ENCODE measurements around the gene KISS1. TPM values are rescaled to one million over a fixed set of nuclear protein-coding genes. Genes with fewer than 3 reads are reported as not detected.

Gene KISS1
- total RNA-seq, 2 experiments from 2014 or later, result not detected

DNA sequence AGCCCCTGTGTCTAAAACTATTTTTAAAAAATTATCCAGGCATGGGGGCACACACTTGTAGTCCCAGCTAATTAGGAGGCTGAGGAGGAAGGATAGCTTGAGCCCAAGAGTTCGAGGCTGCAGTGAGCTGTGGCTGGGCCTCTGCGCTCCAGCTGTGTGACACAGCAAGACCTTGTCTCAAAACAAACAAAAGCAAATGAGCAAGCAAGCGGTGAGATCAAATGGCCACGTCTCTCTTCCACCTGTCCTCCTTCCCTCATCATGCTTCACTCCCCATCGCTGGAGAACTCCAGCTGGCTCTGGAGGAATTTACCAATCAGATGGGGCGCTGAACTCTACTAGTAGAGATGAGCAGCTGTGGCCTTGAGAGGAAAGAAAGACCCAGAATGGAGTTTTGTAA lies 16.2 kb downstream of the KISS1 start:
- Histone ChIP-seq H2AFZ (ENCODE audit: low read length) (no peak overlapping the region), H3K9me2 (ENCODE audit: insufficient read depth, low read length) (no peaks in the 10 kb centered on the region), H3K9me3 (ENCODE audit: low read length) (no peaks in the 10 kb centered on the region), H3K79me2 (ENCODE audit: insufficient read depth, low read depth, low read length) (no peaks in the 10 kb centered on the region), H3K27ac (ENCODE audit: low read depth, low read length, poor library complexity, severe bottlenecking) (no peak overlapping the region), H3K4me1 (ENCODE audit: insufficient read depth, low read length, poor library complexity, severe bottlenecking) (no peaks in the 10 kb centered on the region), H3K4me2 (ENCODE audit: low read length) (no peak overlapping the region), H3K36me3 (ENCODE audit: insufficient read depth, low read length) (no peaks in the 10 kb centered on the region), H4K20me1 (ENCODE audit: insufficient read depth, low read length) (no peaks in the 10 kb centered on the region), H3K4me3 (ENCODE audit: low read depth, low read length, poor library complexity, severe bottlenecking) (no peak overlapping the region)
- BruUV-seq (replicated peaks), result no TSS peak
- intact Hi-C loops (cut with micrococcal nuclease; ENCODE audit: unreplicated experiment), result no loop called here
- TF ChIP-seq, protein P1, sequence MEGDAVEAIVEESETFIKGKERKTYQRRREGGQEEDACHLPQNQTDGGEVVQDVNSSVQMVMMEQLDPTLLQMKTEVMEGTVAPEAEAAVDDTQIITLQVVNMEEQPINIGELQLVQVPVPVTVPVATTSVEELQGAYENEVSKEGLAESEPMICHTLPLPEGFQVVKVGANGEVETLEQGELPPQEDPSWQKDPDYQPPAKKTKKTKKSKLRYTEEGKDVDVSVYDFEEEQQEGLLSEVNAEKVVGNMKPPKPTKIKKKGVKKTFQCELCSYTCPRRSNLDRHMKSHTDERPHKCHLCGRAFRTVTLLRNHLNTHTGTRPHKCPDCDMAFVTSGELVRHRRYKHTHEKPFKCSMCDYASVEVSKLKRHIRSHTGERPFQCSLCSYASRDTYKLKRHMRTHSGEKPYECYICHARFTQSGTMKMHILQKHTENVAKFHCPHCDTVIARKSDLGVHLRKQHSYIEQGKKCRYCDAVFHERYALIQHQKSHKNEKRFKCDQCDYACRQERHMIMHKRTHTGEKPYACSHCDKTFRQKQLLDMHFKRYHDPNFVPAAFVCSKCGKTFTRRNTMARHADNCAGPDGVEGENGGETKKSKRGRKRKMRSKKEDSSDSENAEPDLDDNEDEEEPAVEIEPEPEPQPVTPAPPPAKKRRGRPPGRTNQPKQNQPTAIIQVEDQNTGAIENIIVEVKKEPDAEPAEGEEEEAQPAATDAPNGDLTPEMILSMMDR (conservative IDR thresholded peaks at IDR 0.05; ENCODE audit: low read length), result no peak
- TF ChIP-seq EZH2phosphoT487 (IDR thresholded peaks at IDR 0.05; ENCODE audit: borderline replicate concordance, low read depth, low read length), result no peak
- ChIA-PET POLR2A (interaction anchor here (0.5 kb wide), 1 partner anchor 1810 kb away, joined by 6 read pairs; no protein-coding TSS in a partner anchor), CTCF (ENCODE audit: unreplicated experiment) (no interaction called here)
- DNase-seq (ENCODE audit: low spot score), result no peak

DNA sequence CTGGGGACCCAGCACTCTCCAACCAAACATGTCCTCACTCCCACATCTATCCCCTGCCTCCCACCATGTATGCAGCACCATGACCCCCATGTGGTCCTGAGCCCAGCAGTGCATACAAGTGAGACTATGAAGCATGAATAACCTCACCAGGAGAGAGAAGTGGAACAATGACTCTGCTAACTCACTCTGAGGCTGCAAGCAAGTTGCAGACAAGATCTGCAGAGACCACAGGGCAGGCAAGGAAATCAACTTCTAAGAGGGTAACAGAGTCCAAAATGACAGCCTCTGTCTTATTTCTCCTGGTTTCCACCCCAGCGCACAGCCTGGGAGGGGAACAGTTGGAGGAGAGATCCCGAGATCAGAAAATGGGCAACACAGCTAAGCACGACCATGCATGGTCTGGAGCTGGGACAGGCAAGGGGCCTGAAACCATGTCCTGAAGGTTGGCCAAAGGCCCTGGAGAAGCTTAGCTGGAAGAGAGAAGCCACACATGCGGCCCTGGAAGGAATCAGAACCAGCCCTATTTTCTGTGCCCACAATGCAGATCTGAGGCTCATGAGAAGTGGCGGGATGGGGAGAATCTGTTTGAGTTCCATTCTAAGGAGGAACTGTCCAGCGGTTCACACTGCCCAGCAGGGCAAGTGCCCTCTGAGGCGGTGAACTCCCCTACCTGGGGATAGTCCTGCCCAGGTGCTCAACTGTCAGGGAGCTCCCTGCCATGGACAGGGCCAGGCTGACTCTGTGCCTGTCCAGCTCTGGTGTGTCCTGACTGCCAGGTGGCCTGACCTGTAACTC lies 17.6 kb downstream of the KISS1 start:
- no peaks in the 10 kb centered on the region for H3K36me3 ChIP-seq (ENCODE audit: insufficient read depth, low read length)
- intact Hi-C loops (cut with micrococcal nuclease; ENCODE audit: unreplicated experiment), result no loop called here
- no peaks in the 10 kb centered on the region for H3K9me2 ChIP-seq (ENCODE audit: insufficient read depth, low read length)
- no peaks in the 10 kb centered on the region for H4K20me1 ChIP-seq (ENCODE audit: insufficient read depth, low read length)
- no peaks in the 10 kb centered on the region for H3K9me3 ChIP-seq (ENCODE audit: low read length)
- H3K27ac ChIP-seq (ENCODE audit: low read depth, low read length, poor library complexity, severe bottlenecking), result no peak overlapping the region
- POLR2A ChIA-PET, result no interaction called here
- H3K4me3 ChIP-seq (ENCODE audit: low read depth, low read length, poor library complexity, severe bottlenecking), result no peak overlapping the region
- no peaks in the 10 kb centered on the region for H3K4me1 ChIP-seq (ENCODE audit: insufficient read depth, low read length, poor library complexity, severe bottlenecking)
- no peaks in the 10 kb centered on the region for H3K79me2 ChIP-seq (ENCODE audit: insufficient read depth, low read depth, low read length)
- CTCF ChIA-PET (ENCODE audit: unreplicated experiment), result no interaction called here
- DNase-seq (ENCODE audit: low spot score), result no peak
- TF ChIP-seq EZH2phosphoT487 (IDR thresholded peaks at IDR 0.05; ENCODE audit: borderline replicate concordance, low read depth, low read length), result no peak
- TF ChIP-seq, protein P1 (conservative IDR thresholded peaks at IDR 0.05; ENCODE audit: low read length), result no peak
- H3K4me2 ChIP-seq (ENCODE audit: low read length), result no peak overlapping the region
- H2AFZ ChIP-seq (ENCODE audit: low read length), result no peak overlapping the region
- no TSS peak for BruUV-seq (replicated peaks)

DNA sequence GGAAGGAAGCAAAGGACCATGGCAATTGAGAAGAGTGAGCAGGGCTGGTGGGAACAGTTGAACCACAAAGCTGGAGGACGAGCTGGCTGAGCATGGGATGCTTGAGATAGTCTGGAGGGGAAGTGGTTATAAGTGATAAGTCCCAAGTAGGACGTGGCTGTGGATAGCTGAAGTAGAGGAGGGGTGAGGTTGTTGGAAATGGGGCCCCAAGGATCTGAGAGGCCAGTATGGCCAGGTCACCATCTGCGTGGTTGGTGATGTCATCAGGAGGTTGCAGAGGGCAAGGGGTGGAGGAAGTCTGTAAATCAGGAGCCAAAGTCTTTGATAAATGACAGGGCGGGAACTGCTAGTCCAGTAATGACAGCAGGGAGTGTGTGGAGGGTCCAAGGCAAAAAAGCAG lies 19.2 kb downstream of the KISS1 start:
- Histone ChIP-seq H3K9me2 (ENCODE audit: insufficient read depth, low read length) (no peaks in the 10 kb centered on the region), H2AFZ (ENCODE audit: low read length) (no peak overlapping the region), H3K4me2 (ENCODE audit: low read length) (no peak overlapping the region), H3K4me1 (ENCODE audit: insufficient read depth, low read length, poor library complexity, severe bottlenecking) (no peaks in the 10 kb centered on the region), H3K27ac (ENCODE audit: low read depth, low read length, poor library complexity, severe bottlenecking) (no peak overlapping the region), H3K79me2 (ENCODE audit: insufficient read depth, low read depth, low read length) (no peaks in the 10 kb centered on the region), H3K4me3 (ENCODE audit: low read depth, low read length, poor library complexity, severe bottlenecking) (no peak overlapping the region), H3K9me3 (ENCODE audit: low read length) (no peaks in the 10 kb centered on the region), H3K36me3 (ENCODE audit: insufficient read depth, low read length) (no peaks in the 10 kb centered on the region), H4K20me1 (ENCODE audit: insufficient read depth, low read length) (no peaks in the 10 kb centered on the region)
- no TSS peak for BruUV-seq (replicated peaks)
- intact Hi-C loops (cut with micrococcal nuclease; ENCODE audit: unreplicated experiment), result no loop called here
- CTCF ChIA-PET (ENCODE audit: unreplicated experiment), result no interaction called here
- TF ChIP-seq, protein P1 (conservative IDR thresholded peaks at IDR 0.05; ENCODE audit: low read length), result no peak
- no peak for TF ChIP-seq EZH2phosphoT487 (IDR thresholded peaks at IDR 0.05; ENCODE audit: borderline replicate concordance, low read depth, low read length)
- DNase-seq (ENCODE audit: low spot score), result no peak
- POLR2A ChIA-PET, result interaction anchor here (1.4 kb wide), 1 partner anchor 10 kb away, joined by 5 read pairs; the partner anchor contains the start of gene REN
